ENCODE measurements around the gene ANKS1B.
"Not testable (repeated sequence)": the region's sequence is repeated elsewhere in the genome, so short reads cannot be mapped to it uniquely, and the experiment has no call there.

GRCh38 chr12:98755855-98756254, 1228.9 kb downstream of the ANKS1B start:
- peak; percentile 52 for TF ChIP-seq CTCF (IDR thresholded peaks at IDR 0.05; ENCODE audit: insufficient read depth, low read depth, low read length)
- not testable (repeated sequence) for TF ChIP-seq EZH2 (IDR thresholded peaks at IDR 0.05; ENCODE audit: insufficient read depth, low read length)
